GM19239 (cell line): Measurements from ENCODE around the gene ZNF367.
A peak's percentile ranks its signal among the peaks of the same experiment; 100 is the strongest.

Experiments
- DNase-seq: peaks from one replicate; pipeline ENCODE4 v3.0.0; 2011; ENCODE audit warnings: low spot score; ENCODE audit not compliant: insufficient read length
- FAIRE-seq: peaks from 2 replicates; lab custom pipeline; 2011; peaks lifted over from hg19 to GRCh38; lab: Jason Lieb, UNC

Gene ZNF367

DNA sequence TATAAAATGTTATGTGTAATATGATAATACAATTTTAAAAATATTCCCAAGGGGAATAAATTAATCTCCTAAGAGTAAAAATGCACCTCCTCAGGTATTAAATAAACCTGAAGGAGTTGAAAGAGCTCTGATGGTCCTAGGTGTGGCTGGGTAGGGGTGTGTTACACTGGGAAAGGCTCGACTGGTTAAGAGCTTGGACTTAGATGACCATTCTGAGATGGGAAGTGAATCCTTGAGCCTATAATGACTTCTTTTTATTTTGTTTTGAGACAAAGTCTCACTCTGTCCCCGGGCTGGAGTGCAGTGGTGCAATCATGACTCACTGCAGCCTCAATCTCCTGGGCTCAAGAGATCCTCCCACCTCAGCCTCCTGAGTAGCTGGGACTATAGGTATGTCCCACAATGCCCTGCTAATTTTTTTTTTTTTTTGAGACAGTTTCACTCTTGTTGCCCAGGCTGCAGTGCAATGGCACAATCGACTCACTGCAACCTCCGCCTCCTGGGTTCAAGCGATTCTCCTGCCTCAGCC, 22.6 kb upstream of the ZNF367 start:
- FAIRE-seq (no peak), DNase-seq (no peak)

DNA sequence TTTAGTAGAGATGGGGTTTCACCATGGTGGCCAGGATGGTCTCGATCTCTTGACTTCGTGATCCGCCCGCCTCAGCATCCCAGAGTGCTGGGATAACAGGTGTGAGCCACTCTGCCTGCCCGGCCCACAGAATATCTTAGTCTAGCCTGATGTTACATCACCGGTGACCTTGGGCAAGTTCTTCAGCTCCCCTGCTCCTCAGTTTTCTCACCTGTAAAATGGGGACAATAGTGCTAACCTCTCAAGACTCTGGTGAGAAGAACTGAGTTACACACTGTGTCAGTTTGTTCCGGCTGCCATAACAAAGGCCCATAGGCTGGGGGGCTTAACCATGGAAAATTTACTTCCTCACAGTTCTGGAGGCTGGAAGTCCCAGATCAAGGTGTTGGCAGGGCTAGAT, 19.3 kb upstream of the ZNF367 start:
- no peak for FAIRE-seq
- DNase-seq, result no peak

DNA sequence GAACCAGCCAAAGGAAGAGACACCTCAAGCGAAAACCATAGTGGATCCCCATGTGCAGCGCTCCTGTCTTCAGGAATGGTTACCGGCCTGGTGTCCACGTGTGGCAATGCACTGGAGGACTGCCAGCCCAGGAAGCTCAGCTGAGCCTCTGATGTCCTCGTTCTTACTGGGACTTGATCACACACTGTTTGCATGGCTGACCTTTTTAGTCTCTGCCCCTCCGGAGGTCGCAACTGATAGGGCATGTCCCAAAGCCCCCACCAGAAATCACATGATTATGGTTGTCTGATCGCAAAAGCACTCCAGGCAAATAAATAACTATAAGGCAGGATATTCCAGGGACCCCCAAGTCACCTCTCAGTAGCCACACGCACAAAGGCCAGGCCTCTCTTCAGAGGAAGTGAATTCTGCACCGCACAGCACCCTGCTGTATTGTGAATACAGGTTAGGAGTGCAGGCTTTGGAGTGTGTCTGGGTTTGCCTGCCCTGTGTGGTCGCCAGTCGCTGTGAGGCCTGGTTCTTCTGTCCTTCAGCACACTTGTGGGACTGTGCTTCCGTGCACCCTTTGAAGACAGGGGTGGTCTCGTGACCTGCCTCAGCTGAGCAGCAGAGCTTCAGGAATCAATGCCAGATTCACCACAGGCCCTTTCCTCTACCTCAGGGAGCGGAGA, 18.4 kb upstream of the ZNF367 start:
- FAIRE-seq, result no peak
- no peak for DNase-seq

DNA sequence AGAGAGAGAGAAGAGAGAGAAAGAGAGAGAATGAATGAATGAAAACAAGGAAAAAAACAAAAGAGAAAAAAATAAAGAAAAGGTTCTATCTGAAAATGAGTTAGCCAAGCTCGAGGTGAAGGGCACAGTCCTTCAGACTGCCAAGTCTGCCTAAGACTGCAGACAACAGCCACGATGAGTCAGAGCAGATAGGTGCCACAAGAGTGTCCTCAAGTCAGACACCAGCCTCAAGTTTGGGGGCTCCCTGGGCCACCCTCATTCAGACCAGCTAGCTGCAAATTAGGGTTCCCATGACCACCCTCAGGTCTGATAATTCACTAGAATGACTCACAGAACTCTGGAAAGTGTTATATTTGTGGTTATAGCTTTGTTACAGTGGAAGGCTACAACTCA, 17.9 kb upstream of the ZNF367 start:
- no peak for FAIRE-seq
- DNase-seq, result no peak

DNA sequence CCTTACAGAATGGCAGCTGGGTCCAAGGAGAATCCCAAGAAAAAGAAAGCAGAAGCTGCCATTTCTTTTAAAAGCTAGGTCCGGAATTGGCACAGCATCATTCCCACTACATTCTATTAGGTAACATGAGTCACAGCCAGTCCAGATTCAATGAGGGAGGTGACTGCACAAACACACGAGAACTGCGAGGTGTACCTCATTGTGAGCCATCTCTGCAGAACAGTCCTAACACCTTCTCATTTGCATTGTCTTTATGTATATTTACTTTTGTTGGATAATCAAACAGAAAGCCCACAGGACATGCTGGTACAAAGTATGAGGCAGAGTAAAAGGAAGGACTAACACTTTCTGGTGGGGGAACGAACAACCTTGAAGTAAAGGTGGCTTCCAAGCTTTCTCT, 17.2 kb upstream of the ZNF367 start:
- DNase-seq (no peak), FAIRE-seq (no peak)

DNA sequence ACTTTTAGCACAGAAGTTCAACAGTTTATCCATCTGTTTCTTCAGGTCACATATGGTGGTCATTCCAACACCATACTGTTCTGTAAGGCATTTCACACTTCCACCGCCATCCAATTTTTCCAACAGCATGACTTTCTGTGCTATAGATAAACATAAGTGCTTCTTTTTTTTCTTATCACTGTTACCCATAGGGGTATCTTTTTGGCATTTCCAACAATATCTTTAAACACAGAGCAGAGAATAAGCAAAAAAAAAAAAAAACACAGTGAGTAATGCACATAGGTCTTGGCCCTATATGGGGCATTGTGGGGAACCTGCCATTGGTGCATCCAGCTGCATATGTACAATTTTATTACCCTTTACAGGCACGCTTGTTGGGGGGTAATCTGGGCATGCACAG, 12.2 kb upstream of the ZNF367 start:
- FAIRE-seq (no peak), DNase-seq (no peak)

DNA sequence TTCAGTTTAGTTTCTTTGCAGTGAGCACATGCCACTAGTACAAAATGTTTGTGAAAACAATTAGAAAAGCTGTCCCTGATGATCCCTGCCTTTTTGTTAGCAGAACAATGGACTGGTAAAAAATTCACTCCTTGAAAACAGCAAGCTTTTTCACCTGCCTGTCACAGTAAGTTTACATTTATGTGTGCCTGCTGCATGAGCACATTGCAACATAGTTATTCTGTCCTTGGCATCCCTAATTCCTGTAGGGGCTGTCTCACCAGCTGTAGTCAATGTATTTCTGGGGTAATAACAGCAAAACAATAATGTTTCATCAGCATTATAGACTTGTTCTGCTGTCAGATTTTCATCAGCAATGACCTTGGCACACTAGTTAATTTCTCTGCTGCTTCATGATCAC, 11.6 kb upstream of the ZNF367 start:
- no peak for FAIRE-seq
- DNase-seq, result no peak

DNA sequence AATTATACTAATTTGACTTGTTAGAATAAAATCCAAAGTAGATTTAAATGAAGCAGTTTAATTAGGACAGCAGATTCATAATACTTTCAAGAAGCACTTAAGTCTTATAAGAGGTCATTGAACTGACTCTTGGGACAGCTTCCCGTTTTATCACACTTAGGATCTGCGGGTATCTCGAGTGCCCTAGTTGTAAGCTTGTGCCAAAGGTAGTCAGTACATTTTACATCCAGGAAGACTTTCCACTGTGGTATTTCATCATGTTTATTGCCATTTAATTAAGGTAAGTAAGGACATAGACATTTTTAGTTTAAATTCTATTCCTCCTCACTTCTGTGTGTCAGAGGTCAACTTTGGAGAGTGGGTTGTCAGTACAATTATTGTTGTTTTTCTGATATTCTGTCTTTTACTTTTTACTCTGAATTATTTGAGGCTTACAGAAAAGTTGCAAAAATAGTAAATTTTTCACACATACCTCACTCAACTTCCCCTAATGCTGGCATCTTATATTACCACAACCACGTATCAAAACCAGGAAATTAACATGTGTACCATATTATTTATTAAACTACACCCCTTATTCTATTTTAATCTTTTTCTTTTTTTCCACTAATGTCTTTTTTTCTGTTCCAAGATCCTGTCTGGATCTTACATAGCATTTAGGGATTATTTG, 7.5 kb upstream of the ZNF367 start:
- FAIRE-seq, result no peak
- no peak for DNase-seq

DNA sequence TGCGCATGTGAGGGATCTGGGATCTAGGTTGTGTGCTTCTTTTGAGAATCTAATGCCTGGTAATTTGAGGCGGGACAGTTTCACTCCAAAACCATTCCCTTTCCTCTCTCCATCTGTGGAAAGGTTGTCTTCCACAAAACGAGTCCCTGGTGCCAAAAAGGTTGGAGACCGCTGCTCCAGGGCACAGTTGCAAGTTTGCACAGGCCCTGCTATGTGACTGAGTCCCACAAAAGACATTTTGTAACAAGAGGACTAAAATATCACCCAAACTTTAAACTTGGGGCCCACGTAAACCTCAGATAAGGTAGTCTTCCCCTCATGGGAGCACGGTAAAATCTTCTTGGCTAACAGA, 5.8 kb upstream of the ZNF367 start:
- no peak for DNase-seq

DNA sequence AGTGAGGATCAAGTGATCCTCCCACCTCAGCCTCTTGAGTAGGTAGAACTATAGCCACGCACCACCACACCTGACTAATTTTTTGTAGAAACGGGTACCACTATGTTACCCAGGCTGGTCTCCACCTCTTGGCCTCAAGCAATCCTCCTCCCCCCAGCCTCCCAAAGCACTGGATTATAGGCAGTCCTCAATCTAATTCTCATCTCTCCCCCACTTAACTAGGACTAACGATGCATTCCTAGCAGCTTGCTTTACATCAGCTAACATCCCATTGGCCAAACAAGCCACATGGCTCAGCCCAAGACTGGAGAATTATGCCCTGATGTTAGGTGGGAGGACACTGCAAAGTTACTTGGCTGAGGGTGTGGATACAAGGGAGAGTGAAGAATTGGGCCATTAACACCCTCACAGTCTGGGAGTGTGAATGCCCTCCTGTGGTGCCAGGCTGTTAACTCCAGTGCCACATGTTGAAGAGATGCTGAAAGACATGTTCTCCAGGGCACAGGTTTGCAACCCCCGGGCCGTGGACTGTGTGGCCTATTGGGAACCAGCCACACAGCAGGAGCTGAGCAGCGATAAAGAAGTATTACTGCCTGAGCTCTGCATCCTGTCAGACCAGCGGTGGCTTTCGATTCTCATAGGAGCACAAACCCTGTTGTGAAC, 5.3 kb upstream of the ZNF367 start:
- no peak for DNase-seq
- no peak for FAIRE-seq

More for the DNA sequence above, 5.8 kb upstream of the ZNF367 start:
- FAIRE-seq, result no peak

DNA sequence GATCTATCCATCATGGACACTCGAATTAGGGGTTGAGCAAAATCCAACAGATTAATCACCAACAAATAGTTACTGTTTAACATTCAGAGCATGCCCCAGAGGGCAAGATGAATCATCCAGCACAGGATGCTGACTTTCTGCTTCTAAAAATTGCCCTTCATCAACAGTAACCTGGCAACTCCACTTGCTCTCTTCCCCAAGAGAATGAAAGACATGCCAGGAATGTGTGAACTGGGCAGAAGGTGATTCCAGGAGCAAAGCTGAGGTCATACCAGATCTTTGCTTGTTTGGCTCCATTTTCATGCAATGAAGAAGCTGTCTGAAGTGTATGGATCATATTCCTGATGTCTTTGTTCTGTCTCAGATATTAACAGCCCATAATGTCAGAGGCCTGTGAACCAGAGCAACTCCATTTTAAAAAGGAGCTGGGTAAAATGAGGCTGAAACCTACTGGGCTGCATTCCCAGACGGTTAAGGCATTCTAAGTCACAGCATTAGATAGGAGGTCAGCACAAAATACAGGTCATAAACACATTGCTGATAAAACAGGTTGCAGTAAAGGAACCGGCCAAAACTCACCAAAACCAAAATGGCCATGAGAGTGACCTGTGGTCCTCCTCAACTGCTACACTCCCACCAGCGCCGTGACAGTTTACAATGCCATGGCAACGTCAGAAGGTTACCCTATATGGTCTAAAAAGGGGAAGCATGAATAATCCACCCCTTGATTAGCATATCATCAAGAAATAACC, 2.5 kb upstream of the ZNF367 start:
- DNase-seq (no peak), FAIRE-seq (peak; percentile 89)

DNA sequence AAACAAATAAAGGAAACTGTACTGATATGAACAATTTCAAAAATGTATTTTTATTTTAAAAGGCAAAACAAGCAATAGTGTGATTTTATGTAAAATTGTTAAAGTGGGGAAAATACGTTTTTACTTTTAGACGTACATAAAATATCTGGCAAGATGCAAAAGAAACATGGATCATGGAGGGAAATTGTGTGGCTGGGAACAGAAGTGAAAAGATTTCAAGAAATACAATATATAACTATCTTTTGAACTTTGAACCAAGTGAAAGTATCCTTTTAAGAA, 1.5 kb upstream of the ZNF367 start:
- DNase-seq (no peak), FAIRE-seq (no peak)

DNA sequence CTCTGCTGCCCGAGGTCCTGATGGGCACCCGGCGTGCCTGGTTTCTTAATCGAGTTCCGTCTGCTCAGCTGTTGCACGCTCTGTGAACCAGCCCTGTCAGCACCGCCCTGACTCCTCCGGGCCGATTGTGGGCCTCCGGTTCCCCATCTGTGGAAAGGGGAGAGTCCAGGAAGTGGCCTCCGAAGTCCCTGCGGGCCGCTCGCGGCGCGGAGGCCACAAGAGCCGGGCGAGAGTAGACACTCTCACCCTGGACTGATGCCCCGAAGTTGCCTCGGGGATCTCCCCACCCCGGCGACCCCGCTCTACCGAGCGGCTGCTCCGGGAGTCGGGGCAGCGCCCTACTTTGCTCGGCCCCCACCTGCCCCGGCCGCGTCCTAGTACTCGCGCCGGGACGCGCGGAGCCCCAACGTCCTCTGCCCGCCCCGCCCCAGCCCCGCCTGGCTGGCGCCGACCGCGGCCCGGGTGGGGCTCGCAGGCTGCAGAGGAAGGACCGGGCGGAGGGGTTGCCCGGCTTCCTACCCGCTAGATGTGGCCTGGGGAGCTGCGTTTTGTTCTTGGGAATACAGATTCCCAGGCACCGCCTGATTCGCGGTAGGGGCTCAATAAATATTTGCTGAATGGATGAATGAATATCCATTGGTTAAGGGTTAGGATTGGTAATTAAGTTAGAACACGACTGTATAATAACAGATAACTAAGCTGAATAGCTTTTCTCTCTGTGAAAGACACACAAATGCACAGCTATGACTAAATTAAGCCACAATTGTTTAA, 935 bp upstream of the ZNF367 start:
- no peak for DNase-seq
- FAIRE-seq, result peak; percentile 64

DNA sequence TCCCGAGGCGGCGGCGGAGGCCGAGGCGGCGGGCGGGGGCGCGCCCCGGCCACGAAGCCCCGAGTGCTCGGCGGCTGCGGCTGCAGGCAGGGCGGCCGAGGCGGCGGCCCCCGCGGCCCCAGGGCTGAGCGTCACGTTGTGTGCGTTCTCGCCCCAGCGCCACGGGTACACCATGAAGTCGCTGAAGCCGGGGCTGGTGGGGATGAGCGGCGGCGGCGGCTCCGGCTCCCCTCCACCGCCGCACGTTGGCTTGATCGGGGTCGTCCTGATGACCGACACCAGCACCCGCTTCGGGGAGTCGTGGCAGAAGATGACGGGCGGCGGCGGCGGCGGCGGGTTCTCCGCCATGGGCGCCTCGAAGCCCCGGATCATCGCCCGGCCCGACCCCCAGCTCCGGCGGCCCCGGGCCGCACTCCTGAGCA, 498 bp downstream of the ZNF367 start:
- DNase-seq (no peak), FAIRE-seq (no peak)

DNA sequence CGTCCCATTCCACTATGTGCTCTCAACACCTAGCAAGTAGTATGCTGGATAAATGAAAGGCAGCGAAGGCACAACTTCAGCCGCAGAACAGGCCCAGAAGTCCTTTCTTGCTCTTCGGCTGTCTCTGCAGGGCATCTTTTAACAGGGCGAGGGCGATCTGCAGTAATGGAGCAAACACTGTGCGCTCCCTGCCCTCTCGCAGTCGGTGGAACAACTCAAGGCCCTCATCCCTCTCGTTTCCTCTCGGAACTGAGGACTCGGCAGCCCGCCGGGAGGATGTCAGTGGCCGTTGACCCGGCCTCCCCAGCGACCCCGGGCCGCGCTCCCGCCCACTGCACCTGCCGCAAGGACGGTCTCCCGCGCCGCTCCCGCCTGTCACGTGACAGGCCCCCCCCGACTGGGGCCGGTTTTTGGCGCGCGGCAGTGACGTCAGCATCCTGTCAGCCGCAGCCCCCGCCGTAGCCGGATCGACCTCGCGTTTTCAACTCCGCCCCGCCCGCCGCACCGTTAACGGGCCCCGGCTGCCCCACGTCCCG, 1.1 kb downstream of the ZNF367 start:
- peak; percentile 4 for FAIRE-seq
- peak; percentile 63 for DNase-seq

DNA sequence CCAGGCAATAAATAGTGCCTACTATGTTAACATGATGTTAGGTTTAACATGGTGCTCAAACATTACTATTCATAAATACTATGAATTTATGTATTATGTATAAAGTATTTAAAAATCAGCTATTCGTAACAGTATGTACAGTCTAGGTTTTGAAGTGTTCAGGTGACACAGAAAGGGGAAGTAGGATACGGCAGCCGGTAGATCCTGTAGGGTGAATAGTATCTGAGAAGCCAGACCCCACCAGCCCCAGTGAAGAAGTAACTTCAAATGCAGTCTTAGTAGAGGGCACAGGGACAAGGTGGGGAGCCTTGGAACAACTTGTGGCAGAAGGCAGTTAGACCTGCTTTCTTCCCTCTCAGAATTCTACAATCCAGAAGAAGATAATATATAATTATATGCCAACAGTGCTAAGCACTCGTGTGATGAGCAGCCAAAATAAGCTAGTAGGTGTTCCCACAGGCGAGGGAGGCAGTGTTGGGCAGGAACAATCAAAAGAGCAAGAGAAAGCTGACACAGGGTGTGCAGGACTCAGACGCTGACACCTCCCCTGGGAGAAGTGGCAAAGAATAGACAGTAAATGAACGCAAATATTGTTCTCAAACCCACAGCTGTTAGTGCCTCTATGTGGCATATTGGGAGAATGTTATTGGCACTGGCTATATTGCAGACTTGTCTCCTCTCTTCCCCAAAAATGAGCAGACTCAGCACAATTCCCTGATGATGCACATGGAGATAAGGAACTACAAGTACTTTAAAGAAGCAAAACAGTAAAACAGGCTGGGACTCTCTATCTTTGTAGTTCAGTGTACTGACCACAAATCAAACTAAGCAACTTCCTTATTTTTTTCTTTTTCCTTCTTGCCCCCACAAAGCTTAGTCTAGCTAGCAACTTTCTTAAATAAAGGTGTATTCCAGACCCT, 4.6 kb downstream of the ZNF367 start:
- peak; percentile 75 for FAIRE-seq

DNA sequence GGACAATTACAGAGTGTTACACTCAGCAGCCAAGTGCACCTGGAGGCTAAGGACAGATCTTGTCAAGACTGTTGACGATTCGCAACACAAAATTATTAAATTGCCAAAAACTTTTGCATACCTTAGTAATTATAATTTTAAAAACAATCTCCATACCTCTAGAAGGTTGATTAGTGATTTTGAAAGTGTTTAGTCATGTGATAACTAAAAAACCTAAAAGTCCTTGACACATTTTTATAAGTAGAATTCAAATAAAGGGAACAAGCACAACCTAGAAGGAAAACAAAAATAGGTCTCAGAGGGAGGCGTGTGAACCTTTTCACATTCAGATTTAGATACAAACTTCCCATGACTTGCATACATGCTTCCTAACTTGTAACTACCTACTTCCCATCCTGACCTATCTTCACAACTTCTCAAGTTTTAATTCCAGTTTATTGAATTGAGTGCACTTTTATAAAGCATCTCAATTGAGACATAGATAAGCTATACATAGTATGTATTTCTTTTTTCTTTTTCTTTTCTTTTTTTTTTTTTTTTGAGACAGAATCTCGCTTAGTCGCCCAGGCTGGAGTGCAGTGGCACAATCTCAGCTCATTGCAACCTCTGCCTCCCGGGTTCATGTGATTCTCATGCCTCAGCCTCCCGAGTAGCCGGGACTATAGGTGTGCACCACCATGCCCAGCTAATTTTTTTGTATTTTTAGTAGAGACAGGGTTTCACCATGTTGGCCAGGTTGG, 5.8 kb downstream of the ZNF367 start:
- FAIRE-seq (no peak), DNase-seq (no peak)

More for the DNA sequence above, 4.6 kb downstream of the ZNF367 start:
- no peak for DNase-seq

DNA sequence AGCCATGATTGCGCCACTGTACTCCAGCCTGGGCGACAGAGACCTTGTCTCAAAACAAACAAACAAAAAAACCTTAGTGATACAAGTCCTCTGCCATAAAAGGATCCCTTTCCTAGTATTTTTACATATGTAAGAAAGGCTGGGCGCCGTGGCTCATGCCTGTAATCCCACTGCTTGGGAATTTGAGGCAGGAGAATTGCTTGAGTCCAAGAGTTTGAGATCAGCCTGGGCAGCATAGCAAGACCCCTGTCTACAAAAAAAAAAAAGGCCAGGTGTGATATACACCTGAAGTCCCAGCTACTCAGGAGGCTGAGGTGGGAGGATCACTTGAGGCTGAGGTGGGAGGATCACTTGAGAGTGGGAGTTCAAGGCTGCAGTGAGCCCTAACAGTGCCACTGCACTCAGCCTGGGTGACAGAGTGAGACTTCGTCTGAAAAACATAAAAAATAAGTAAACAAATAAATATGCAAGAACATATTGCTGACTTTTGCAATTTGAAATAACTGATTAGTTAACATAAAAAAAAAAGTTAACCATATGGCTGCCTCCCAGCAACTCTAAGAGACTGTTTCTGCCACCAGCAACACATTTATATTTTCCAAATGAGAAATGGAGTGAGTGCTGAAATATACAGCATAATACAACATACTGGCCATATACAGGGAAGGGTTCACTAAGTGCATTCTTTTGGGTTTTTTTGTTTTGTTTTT, 6.9 kb downstream of the ZNF367 start:
- DNase-seq, result no peak
- no peak for FAIRE-seq
